ENCODE measurements around the gene NRXN3. TPM values are rescaled to one million over a fixed set of nuclear protein-coding genes. Genes with fewer than 3 reads are reported as not detected.

The NRXN3 gene
- total RNA-seq, 4 donors from 2014 or later = 0.19 to 1.4 (median 0.40) TPM

- DNase-seq (ENCODE audit: low spot score) = no peak
These were observed 38.6 kb upstream of the NRXN3 start for GRCh38 chr14:78131616-78132015.

DNA sequence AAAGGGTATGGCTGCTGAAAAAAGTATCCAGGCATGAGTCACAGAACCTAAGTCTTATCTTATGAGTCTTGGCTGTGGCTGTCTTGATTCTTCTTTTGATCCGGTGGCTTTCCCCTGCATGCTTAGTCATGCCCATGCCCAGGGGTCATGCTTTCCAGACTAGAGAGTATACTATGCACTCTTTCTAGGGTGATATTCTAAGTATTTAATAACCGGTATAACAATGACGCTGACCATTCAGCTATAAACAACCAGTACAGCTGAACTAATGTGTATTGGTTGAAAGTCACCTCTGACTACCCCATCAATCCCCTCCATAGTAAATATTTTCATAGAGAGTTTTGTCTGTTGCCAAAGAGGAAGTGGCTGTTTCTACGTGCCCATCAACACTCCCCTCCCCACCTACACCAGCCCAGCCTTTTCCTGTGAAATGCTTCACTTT lies 34.7 kb upstream of the NRXN3 start:
- ATAC-seq (ENCODE audit: low FRiP score) = no peak
- DNase-seq (ENCODE audit: low spot score) = no peak
- TF ChIP-seq, protein P1, sequence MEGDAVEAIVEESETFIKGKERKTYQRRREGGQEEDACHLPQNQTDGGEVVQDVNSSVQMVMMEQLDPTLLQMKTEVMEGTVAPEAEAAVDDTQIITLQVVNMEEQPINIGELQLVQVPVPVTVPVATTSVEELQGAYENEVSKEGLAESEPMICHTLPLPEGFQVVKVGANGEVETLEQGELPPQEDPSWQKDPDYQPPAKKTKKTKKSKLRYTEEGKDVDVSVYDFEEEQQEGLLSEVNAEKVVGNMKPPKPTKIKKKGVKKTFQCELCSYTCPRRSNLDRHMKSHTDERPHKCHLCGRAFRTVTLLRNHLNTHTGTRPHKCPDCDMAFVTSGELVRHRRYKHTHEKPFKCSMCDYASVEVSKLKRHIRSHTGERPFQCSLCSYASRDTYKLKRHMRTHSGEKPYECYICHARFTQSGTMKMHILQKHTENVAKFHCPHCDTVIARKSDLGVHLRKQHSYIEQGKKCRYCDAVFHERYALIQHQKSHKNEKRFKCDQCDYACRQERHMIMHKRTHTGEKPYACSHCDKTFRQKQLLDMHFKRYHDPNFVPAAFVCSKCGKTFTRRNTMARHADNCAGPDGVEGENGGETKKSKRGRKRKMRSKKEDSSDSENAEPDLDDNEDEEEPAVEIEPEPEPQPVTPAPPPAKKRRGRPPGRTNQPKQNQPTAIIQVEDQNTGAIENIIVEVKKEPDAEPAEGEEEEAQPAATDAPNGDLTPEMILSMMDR (IDR thresholded peaks at IDR 0.05) = no peak

More at GRCh38 chr14:78131616-78132015, 38.6 kb upstream of the NRXN3 start:
- TF ChIP-seq, protein P1 (IDR thresholded peaks at IDR 0.05) = no peak
- ATAC-seq (ENCODE audit: low FRiP score) = no peak

GRCh38 chr14:78136695-78137094 lies 33.5 kb upstream of the NRXN3 start:
- no peak for ATAC-seq (ENCODE audit: low FRiP score)
- DNase-seq (ENCODE audit: low spot score) = no peak
- TF ChIP-seq, protein P1 (IDR thresholded peaks at IDR 0.05) = no peak

DNA sequence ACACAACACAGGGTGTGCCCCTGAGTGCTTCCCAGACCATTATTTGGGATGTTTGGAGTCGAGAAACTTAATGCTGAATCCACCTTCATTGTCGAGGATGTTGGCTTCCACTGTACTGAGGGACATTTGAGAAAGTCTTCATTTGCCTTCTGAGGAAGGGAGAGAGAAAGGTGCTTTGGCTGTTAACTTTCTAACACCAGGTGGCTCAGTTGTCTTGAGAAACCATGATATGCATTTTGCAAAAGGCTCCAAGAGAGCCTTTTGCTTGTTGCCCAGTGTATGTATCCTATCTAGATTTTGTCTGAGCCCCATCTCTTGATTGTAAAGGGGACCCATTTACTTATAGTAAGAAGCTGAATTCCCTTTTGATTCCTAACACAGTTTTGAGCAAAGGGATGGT lies 28.6 kb upstream of the NRXN3 start:
- DNase-seq (ENCODE audit: low spot score) (no peak), ATAC-seq (ENCODE audit: low FRiP score) (no peak)
- TF ChIP-seq, protein P1 (IDR thresholded peaks at IDR 0.05) = no peak

GRCh38 chr14:78142998-78143397 lies 27.2 kb upstream of the NRXN3 start:
- ATAC-seq (ENCODE audit: low FRiP score) (no peak), DNase-seq (ENCODE audit: low spot score) (no peak)
- TF ChIP-seq, protein P1 (IDR thresholded peaks at IDR 0.05) = no peak

DNA sequence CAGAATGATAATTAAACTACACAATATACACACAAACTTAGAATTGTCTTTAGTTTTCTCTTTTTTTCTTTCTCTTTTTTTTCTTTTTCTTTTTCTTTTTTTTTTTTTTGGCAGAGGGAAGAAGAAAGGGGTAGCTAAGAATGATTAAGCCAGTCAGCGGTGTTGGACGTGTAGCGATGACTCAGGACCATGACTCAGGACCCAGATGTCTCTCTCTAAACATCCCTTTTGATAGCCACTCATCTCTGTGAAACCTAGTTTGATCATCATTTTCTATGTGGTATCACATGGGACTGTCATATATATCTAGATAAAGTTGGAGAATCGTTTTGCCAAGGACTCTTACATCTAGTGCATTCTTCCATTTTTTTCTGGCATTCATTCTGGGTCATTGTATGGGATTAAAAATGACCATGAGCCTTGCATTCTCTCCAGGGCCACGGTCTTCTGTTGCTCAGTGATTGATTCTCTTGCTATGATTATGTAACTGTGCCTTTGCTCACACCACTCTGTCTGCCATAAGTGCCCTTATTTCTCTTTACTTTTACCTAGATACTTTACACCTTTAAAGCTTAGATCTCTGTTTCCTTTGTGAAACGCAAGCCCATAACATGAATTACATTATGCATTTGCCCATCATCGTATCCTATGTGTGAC lies 26.6 kb upstream of the NRXN3 start:
- ATAC-seq (ENCODE audit: low FRiP score) (no peak), DNase-seq (ENCODE audit: low spot score) (no peak)
- TF ChIP-seq, protein P1 (IDR thresholded peaks at IDR 0.05) = no peak

Data from omental fat pad (tissue), 4 donors.